ENCODE results near the gene SLC22A14. TPM values are rescaled to one million over a fixed set of nuclear protein-coding genes. Genes with fewer than 3 reads are reported as not detected.

Gene SLC22A14
- total RNA-seq, 1 donor from 2014 or later: under 0.01 TPM

Small RNA genes lying within 50 kb of the gene (small RNA-seq; reads per million reads assigned to genes)
- gene RNU6-235P: not detected

Other genes starting within 250 kb of the SLC22A14 start
- gene DLEC1, start 243.1 kb upstream of the SLC22A14 start, total RNA-seq: 0.41 TPM
- 30.2 TPM for gene ACAA1, start 145.2 kb upstream of the SLC22A14 start, total RNA-seq
- 3.7 TPM for gene MYD88, start 143.6 kb upstream of the SLC22A14 start, total RNA-seq
- 51.0 TPM for gene OXSR1, start 116.8 kb upstream of the SLC22A14 start, total RNA-seq
- gene SLC22A13, start 16.5 kb upstream of the SLC22A14 start, total RNA-seq: under 0.01 TPM
- 4.1 TPM for gene XYLB, start 64.5 kb downstream of the SLC22A14 start, total RNA-seq
- 44.0 TPM for gene ACVR2B, start 171.6 kb downstream of the SLC22A14 start, total RNA-seq
- 13.5 TPM for gene EXOG, start 214.0 kb downstream of the SLC22A14 start, total RNA-seq